ENCODE results near the gene NAALADL2.

DNA sequence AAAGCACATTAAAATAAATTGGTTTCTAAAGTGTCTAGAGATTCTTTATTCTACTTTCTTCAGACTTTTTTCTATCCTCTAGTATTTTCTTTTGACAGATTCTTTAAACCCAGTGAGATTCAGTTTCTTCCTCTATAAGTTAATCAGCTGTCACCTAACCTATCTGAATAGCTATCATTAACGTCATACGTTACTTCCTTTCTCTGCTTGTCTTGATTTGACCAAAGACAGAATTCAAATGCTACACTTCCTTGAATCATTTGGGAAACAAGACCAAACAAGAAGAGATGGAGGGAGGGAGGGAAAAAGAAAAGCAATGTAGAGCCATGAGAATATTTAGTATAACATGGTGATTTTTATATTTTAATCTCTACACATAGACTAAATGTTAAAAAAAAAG, 235.2 kb downstream of the NAALADL2 start:
- TF ChIP-seq CTCF (IDR thresholded peaks at IDR 0.05) (no peak), POLR2A (IDR thresholded peaks at IDR 0.05) (no peak), POLR2AphosphoS5 (IDR thresholded peaks at IDR 0.05; ENCODE audit: insufficient read depth in 1 of 2, low read depth in 1 of 2) (no peak)

All from vagina (tissue), 2 donors.